ENCODE results near the gene HAO1.

GRCh38 chr20:7912551-7912950 is 27.7 kb downstream of the HAO1 start:
- TF ChIP-seq EZH2 (IDR thresholded peaks at IDR 0.05; ENCODE audit: insufficient read depth, poor library complexity, severe bottlenecking) (no peak), EZH2phosphoT487 (IDR thresholded peaks at IDR 0.05; ENCODE audit: insufficient read depth, low read depth) (no peak)
